ENCODE data around the gene RBM42.
A peak's percentile ranks its signal among the peaks of the same experiment; 100 is the strongest.

RBM42 gene

DNA sequence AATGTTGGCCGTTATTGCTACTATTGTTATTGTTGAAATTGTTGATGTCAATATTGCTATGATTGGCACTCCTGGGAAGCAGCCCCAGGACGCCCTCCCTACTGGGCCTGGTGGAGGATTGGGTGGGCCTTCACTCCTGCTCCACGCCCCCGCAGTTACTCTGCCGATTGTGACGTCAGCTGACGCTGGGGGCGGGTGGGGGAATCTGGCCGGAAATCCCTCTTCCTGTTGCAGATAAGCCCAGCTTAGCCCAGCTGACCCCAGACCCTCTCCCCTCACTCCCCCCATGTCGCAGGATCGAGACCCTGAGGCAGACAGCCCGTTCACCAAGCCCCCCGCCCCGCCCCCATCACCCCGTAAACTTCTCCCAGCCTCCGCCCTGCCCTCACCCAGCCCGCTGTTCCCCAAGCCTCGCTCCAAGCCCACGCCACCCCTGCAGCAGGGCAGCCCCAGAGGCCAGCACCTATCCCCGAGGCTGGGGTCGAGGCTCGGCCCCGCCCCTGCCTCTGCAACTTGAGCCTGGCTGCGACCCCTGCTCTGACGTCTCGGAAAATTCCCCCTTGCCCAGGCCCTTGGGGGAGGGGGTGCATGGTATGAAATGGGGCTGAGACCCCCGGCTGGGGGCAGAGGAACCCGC, 12.8 kb downstream of the RBM42 start, which contains the start of gene ETV2:
ETV2 (plus strand) TSS at position 231 of the 637 bp plus-strand sequence. CDS start 716 bp downstream, outside the sequence.
- no peaks in the 10 kb centered on the region for H3K27me3 ChIP-seq
- H3K36me3 ChIP-seq: peaks cover 20% of the 10 kb centered on the region
- peaks cover 47% of the 10 kb centered on the region for H3K4me1 ChIP-seq
- no peak within 1 kb of the TSS for H3K9ac ChIP-seq
- H4K20me1 ChIP-seq: no peaks in the 10 kb centered on the region
- H3K4me3 ChIP-seq: no peak within 1 kb of the TSS
- no peaks in the 10 kb centered on the region for H3K9me3 ChIP-seq
- no peak within 1 kb of the TSS for H3K27ac ChIP-seq
- peak within 1 kb of the TSS; percentile 93 for H3K4me2 ChIP-seq
- no peak for TF ChIP-seq Cebpa-rat (IDR thresholded peaks at IDR 0.05)

DNA sequence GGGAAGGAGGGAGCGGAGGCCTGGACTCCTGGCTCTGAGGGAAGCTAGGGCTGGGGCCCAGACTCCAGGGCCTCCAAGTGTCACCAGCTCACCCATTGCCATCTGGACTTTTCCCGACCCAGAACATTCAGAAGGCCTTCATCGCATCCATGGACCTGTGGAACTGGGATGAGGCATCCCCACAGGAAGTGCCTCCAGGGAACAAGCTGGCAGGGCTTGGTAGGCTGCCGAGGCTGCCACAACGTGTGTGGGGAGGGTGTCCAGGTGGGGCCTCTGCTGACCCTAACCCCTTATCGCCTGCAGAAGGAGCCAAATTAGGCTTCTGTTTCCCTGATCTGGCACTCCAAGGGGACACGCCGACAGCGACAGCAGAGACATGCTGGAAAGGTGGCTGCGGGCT, 13.5 kb downstream of the RBM42 start:
- Histone ChIP-seq H4K20me1 (no peaks in the 10 kb centered on the region), H3K4me3 (no peak overlapping the region), H3K9ac (no peak overlapping the region), H3K27ac (no peak overlapping the region), H3K9me3 (no peaks in the 10 kb centered on the region), H3K27me3 (no peaks in the 10 kb centered on the region), H3K4me2 (peak overlapping the region; percentile 93), H3K4me1 (peaks cover 51% of the 10 kb centered on the region), H3K36me3 (peaks cover 13% of the 10 kb centered on the region)
- no peak for TF ChIP-seq Cebpa-rat (IDR thresholded peaks at IDR 0.05)

DNA sequence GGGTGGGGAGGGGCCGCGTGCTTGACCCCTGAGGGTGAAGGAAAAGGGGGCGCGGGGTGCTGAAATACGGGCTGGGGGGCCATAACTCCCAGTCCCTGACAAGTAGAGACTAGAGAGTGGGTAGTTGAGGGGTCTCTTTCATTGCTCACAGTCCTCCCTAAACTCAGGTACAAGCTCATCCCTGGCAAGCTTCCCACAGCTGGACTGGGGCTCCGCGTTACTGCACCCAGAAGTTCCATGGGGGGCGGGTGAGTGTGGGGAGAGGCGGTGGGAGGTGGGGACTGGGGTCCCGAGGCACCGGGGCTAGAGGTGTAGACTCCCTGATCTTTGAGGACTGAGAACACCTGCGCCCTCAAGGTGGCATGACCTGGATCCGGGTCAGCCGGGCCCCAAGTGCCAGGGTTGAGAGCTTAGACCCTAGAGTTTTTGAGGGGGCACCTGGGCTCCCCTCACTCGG, 14.0 kb downstream of the RBM42 start:
- no peaks in the 10 kb centered on the region for H4K20me1 ChIP-seq
- H3K9me3 ChIP-seq: no peaks in the 10 kb centered on the region
- peak overlapping the region; percentile 82 for H3K9ac ChIP-seq
- peaks cover 8% of the 10 kb centered on the region for H3K36me3 ChIP-seq
- peak overlapping the region; percentile 89 for H3K27ac ChIP-seq
- H3K4me1 ChIP-seq: peaks cover 56% of the 10 kb centered on the region
- H3K4me3 ChIP-seq: peak overlapping the region; percentile 73
- no peak for TF ChIP-seq Cebpa-rat (IDR thresholded peaks at IDR 0.05)
- H3K4me2 ChIP-seq: peak overlapping the region; percentile 93
- H3K27me3 ChIP-seq: no peaks in the 10 kb centered on the region

DNA sequence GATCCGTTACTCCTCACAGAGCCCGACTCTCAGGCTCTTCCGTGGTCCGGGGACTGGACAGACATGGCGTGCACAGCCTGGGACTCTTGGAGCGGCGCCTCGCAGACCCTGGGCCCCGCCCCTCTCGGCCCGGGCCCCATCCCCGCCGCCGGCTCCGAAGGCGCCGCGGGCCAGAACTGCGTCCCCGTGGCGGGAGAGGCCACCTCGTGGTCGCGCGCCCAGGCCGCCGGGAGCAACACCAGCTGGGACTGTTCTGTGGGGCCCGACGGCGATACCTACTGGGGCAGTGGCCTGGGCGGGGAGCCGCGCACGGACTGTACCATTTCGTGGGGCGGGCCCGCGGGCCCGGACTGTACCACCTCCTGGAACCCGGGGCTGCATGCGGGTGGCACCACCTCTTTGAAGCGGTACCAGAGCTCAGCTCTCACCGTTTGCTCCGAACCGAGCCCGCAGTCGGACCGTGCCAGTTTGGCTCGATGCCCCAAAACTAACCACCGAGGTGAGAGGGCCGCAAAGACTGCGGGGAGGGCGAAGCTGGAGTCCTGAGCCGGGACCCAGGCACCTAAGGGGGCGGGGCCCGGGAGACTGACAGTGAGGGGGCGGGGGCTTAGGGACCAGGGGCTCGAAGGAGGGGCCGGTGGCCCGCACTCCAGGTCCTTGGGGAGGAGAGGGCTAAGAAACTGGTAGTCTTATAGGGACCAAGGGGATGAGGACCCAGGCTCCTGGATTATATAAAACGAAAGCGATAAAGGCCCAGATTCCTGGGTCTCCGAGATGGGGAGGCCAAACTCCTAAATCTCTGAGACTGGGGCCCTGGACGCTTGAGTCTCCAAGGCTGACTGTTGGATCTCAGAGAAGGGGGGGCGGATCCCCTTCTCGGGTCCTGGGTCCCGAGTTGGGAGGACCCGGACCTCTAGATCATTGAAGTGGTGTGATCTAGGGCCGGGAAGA, 14.7 kb downstream of the RBM42 start:
- H4K20me1 ChIP-seq: peaks cover 1% of the 10 kb centered on the region; the same call in 1 of the 2 replicates
- TF ChIP-seq Cebpa-rat (IDR thresholded peaks at IDR 0.05): no peak
- H3K36me3 ChIP-seq: peaks cover under 1% of the 10 kb centered on the region
- peaks cover 56% of the 10 kb centered on the region for H3K4me1 ChIP-seq
- peak overlapping the region; percentile 82 for H3K9ac ChIP-seq
- no peaks in the 10 kb centered on the region for H3K27me3 ChIP-seq
- peak overlapping the region; percentile 93 for H3K4me2 ChIP-seq
- H3K9me3 ChIP-seq: no peaks in the 10 kb centered on the region
- peak overlapping the region; percentile 89 for H3K27ac ChIP-seq
- H3K4me3 ChIP-seq: peak overlapping the region; percentile 73

DNA sequence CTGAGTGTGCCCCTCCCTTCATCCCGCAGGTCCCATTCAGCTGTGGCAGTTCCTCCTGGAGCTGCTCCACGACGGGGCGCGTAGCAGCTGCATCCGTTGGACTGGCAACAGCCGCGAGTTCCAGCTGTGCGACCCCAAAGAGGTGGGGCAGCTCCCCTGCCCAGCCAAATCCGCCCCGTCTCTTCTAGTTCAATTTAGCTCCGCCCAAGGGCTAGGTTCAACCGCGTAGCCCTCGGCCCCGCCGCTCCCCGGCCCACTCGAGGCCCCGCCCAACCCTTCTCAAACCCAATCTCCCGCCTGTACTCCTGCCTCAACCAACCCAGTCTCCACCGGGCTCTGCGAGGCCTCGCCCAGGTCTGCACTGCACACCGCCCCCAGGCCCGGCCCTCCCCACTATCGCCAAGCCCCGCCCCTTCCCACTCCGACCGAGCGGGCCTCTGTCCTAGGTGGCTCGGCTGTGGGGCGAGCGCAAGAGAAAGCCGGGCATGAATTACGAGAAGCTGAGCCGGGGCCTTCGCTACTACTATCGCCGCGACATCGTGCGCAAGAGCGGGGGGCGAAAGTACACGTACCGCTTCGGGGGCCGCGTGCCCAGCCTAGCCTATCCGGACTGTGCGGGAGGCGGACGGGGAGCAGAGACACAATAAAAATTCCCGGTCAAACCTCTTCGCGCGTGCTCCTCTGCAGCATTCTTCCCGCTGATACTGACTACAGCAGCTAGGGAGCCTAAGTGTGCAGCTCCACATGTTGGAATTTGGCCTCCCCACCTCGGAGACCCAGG, 15.6 kb downstream of the RBM42 start:
- TF ChIP-seq Cebpa-rat (IDR thresholded peaks at IDR 0.05): no peak
- H4K20me1 ChIP-seq: peaks cover 10% of the 10 kb centered on the region
- no peaks in the 10 kb centered on the region for H3K27me3 ChIP-seq
- H3K27ac ChIP-seq: peak overlapping the region; percentile 89
- H3K36me3 ChIP-seq: no peaks in the 10 kb centered on the region
- H3K9ac ChIP-seq: peak overlapping the region; percentile 82
- peak overlapping the region; percentile 73 for H3K4me3 ChIP-seq
- H3K4me2 ChIP-seq: peak overlapping the region; percentile 93
- no peaks in the 10 kb centered on the region for H3K9me3 ChIP-seq
- H3K4me1 ChIP-seq: peaks cover 64% of the 10 kb centered on the region

DNA sequence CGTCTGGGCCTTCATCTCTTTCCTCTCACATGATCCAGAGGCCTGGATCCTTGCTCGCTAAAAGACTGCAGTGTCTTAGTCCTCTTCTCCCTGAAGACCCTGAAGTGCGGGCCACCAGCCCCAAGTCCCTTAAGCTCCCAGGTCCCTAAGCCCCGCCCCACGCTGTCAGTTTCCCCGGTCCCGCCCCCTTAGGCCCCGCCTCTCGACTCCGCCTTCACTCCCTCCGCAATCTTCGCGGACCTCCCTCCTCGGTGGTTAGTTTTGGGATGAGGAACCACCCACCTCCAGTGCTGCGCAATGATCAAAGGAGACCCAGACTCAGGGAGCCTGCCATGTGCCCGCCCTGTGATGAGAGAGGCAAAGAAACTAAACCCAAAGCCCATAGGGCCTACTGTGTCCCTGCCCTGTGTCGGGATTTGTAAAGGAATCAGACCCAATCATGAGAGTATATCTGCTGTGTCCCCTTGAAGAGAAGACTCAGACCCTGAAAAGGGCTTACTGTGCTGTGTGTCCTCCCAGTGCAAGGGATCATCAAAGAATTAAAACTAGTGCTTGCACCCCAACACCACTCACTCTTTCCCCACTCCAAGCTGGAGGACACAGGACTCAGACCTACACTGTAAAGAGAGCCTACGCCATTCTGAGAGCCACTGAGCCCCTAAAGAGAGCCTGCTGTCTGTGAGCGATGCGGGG, 16.3 kb downstream of the RBM42 start:
- Histone ChIP-seq H3K4me2 (peak overlapping the region; percentile 93), H3K9ac (peak overlapping the region; percentile 82), H3K4me3 (peak overlapping the region; percentile 73), H3K4me1 (peaks cover 71% of the 10 kb centered on the region), H3K9me3 (no peaks in the 10 kb centered on the region), H3K27me3 (no peaks in the 10 kb centered on the region), H3K36me3 (no peaks in the 10 kb centered on the region), H4K20me1 (peaks cover 11% of the 10 kb centered on the region), H3K27ac (peak overlapping the region; percentile 89)
- TF ChIP-seq Cebpa-rat (IDR thresholded peaks at IDR 0.05): no peak

DNA sequence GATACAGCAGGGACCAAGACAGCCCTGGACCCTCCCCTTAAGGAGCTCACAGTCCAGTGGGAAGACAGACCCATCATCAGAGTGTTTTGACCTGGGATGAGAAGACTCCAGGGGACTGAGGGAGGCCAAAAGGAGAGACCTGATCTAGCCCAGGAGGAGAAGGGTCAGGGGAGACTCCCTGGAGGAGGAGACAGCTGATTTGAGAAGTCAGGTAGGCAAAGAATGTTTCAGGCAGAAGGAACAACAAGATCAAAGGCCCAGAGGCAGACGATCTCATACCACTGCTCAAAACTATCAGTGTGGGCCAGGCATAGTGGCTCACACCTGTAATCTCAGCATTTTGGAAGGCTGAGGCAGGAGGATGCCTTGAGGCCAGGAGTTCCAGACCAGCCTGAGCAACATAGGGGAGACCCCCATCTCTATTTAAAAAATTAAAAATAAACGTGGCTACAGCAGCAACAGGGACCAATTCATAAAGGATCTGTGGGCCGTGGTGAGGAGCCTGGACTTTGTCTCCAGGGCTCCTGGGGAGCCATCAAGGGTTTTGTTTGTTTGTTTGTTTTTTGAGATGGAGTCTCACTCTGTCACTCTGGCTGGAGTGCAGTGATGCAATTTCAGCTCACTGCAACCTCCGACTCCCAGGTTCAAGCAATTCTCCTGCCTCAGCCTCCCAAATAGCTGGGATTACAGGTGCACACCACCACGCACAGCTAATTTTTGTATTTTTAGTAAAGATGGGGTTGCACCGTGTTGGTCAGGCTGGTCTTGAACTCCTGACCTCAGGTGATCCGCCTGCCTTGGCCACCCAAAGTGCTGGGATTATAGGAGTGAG, 17.1 kb downstream of the RBM42 start:
- Histone ChIP-seq H3K4me3 (no peak overlapping the region), H3K4me2 (peak overlapping the region; percentile 93), H3K36me3 (peaks cover 7% of the 10 kb centered on the region), H3K27ac (peak overlapping the region; percentile 44), H3K27me3 (no peaks in the 10 kb centered on the region), H3K9me3 (no peaks in the 10 kb centered on the region), H3K4me1 (peaks cover 78% of the 10 kb centered on the region), H4K20me1 (peaks cover 15% of the 10 kb centered on the region), H3K9ac (no peak overlapping the region)
- TF ChIP-seq Cebpa-rat (IDR thresholded peaks at IDR 0.05): no peak
